NCI-H1092 treated with DMSO at 0.1 percent for 48 hours (cell line): ENCODE measurements around the gene ATP10A.

ENCODE experiments used
- DNase-seq: peaks from one replicate; lab custom pipeline; 2025; lab: John Stamatoyannopoulos, UW

ATP10A gene

GRCh38 chr15:25700916-25701315 lies 162.2 kb downstream of the ATP10A start:
- DNase-seq = no peak

- DNase-seq = no peak
Measured at GRCh38 chr15:25697586-25697985, 165.5 kb downstream of the ATP10A start.

- DNase-seq = no peak
Measured at GRCh38 chr15:25695875-25696760, 167.0 kb downstream of the ATP10A start.

- DNase-seq = no peak
Measured at GRCh38 chr15:25694823-25695312, 168.3 kb downstream of the ATP10A start.

- no peak for DNase-seq
Measured at GRCh38 chr15:25694239-25694584, 168.9 kb downstream of the ATP10A start.

GRCh38 chr15:25693321-25694238 lies 169.5 kb downstream of the ATP10A start:
- DNase-seq = peak; percentile 10

- DNase-seq = peak; percentile 6
Measured at GRCh38 chr15:25691544-25692430, 171.3 kb downstream of the ATP10A start.

- no peak for DNase-seq
Measured at GRCh38 chr15:25690673-25691543, 172.2 kb downstream of the ATP10A start.

GRCh38 chr15:25689592-25689991 lies 173.5 kb downstream of the ATP10A start:
- DNase-seq = no peak

GRCh38 chr15:25688166-25688565 lies 175.0 kb downstream of the ATP10A start:
- no peak for DNase-seq

GRCh38 chr15:25687689-25688088 lies 175.4 kb downstream of the ATP10A start:
- DNase-seq = no peak

- DNase-seq = no peak
Measured at GRCh38 chr15:25687276-25687675, 175.9 kb downstream of the ATP10A start.

- DNase-seq = no peak
Measured at GRCh38 chr15:25686780-25687179, 176.3 kb downstream of the ATP10A start.

- no peak for DNase-seq
Measured at GRCh38 chr15:25684521-25685431, 178.4 kb downstream of the ATP10A start.

GRCh38 chr15:25683911-25684310 lies 179.2 kb downstream of the ATP10A start:
- no peak for DNase-seq

- DNase-seq = no peak
Measured at GRCh38 chr15:25683415-25683814, 179.7 kb downstream of the ATP10A start.

- no peak for DNase-seq
Measured at GRCh38 chr15:25682340-25682739, 180.8 kb downstream of the ATP10A start.

GRCh38 chr15:25680686-25681025 lies 182.5 kb downstream of the ATP10A start:
- no peak for DNase-seq

- no peak for DNase-seq
Measured at GRCh38 chr15:25679964-25680685, 183.0 kb downstream of the ATP10A start.
